Skin epidermis (tissue), 12 donors: ENCODE data around the gene LUC7L.
"Not testable (repeated sequence)": the region's sequence is repeated elsewhere in the genome, so short reads cannot be mapped to it uniquely, and the experiment has no call there.

Source experiments
- H3K27ac ChIP-seq, 21 experiments: fragments of 200-600 bp; sonication (generic) in 11 of 21; one replicate each; pipeline ENCODE4 v1.5.0; 2020; ENCODE audit warnings: mild to moderate bottlenecking in 3 of 21, inconsistent platforms in 2 of 21, moderate library complexity in 2 of 21
- H3K4me3 ChIP-seq, 7 experiments: fragments of 200-600 bp; sonication (generic) in 2 of 7; one replicate each; pipeline ENCODE4 v1.5.0; 2020; ENCODE audit warnings: inconsistent platforms in 2 of 7, mild to moderate bottlenecking in 2 of 7, moderate library complexity in 1 of 7

The LUC7L gene

GRCh38 chr16:234468-235305 is 5.4 kb upstream of the LUC7L start, which contains the start of gene FAM234A:
Gene FAM234A, plus strand, starts transcription at chr16:234821. Its CDS starts 19,593 bp downstream, at chr16:254414.
- H3K27ac ChIP-seq = peak within 1 kb of the TSS; percentile 72 to 100 (median 95)
- peak within 1 kb of the TSS; percentile 72 to 89 (median 74) for H3K4me3 ChIP-seq

DNA sequence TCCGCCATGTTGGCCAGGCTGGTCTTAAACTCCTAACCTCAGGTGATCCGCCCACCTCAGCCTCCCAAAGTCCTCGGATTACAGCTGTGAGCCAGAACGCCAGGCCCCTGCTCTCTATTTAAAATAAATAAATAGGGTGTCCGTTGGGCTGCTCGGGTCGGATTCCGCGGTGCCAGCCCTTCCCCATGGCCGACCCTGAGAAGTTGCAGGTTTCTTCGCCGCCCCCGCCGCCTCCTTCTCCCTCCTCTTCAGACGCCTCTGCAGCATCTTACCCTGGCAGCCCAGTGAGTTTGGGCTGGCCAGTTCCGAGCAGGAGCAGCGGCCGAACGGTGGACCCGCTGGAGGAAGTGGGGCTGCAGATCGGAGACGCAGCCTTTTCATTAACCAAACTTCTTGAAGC is 1.7 kb upstream of the LUC7L start:
- Histone ChIP-seq H3K27ac (no peak overlapping the region), H3K4me3 (no peak overlapping the region)

DNA sequence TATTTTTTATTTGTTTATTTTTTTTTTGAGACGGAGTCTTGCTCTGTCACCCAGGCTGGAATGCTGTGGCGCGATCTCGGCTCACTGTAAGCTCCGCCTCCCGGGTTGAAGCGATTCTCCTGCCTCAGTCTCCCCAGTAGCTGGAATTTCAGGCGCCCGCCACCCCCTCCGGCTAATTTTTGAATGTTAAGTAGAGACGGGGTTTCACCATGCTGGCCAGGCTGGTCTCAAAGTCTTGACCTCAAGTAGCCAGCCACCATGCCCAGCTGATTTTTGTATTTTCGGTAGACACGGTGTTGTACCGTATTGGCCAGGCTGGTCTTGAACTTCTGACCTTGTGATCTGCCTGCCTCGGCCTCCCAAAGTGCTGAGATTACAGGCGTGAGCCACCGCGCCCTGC is 1.1 kb upstream of the LUC7L start:
- H3K4me3 ChIP-seq = not testable (repeated sequence)

GRCh38 chr16:229731-230281 is 557 bp upstream of the LUC7L start:
- peak overlapping the region; percentile 61 to 89 (median 76) for H3K4me3 ChIP-seq
- peak overlapping the region in 10 of 21 experiments; percentile 90 to 99 (median 96) for H3K27ac ChIP-seq

More for the DNA sequence above, 1.1 kb upstream of the LUC7L start:
- H3K27ac ChIP-seq = not testable (repeated sequence)

DNA sequence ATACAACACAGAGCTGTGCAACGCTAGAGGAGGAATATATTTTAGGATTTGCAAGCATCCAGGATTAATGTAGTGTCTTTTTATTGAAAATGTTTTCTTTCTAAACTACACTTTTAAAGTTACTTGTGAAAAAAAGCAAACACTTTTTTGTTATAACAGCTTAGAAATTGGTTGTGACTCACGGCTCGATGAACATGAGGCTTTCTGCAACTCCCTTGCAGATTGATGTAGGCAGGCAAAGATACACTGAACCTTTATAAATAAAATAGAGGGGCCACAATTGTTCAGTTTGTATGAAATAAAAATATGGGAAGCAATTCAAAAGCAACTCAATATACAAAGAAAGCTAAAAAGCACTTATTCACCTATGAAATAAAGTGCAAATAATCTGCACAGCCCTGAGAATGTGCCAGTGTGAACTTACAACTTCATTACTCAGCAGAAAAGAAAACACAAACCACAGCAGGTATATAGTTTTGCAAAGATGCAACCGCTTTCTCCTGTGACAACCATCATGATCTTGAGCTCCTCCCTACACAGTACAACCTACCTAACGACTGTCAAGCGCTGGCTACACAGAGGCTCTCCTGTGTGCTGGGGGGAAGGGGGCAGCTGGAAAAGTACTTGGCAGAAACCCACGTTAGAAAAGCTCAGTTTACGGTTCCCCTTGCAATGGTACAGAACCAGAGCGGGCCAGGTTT is 948 bp downstream of the LUC7L start:
- Histone ChIP-seq H3K27ac (peak overlapping the region in 20 of 21 experiments; percentile 90 to 99 (median 97)), H3K4me3 (peak overlapping the region; percentile 61 to 89 (median 76))

DNA sequence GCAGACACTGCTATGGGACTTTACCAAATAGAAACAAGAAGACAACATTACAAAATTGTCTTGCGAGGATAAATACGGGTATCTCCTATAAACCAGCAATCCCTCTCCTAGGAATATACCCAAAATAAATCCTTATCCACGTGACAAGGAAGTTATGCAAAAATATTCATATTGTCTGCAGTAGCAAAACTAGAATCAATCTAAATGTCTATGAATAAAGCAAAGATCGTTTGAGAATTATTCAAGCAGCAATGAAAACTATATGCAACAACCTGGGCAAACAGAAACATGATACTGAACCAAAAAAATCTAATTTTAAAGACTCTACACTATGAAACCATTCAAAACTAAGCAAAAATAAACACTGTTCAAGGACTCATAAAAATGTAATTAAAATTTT is 9.2 kb downstream of the LUC7L start:
- Histone ChIP-seq H3K4me3 (no peak overlapping the region), H3K27ac (no peak overlapping the region)

GRCh38 chr16:212999-213398 is 16.2 kb downstream of the LUC7L start:
- Histone ChIP-seq H3K4me3 (no peak overlapping the region), H3K27ac (no peak overlapping the region)

GRCh38 chr16:211631-212180 is 17.5 kb downstream of the LUC7L start:
- H3K4me3 ChIP-seq, H3K27ac ChIP-seq: not testable (repeated sequence)

DNA sequence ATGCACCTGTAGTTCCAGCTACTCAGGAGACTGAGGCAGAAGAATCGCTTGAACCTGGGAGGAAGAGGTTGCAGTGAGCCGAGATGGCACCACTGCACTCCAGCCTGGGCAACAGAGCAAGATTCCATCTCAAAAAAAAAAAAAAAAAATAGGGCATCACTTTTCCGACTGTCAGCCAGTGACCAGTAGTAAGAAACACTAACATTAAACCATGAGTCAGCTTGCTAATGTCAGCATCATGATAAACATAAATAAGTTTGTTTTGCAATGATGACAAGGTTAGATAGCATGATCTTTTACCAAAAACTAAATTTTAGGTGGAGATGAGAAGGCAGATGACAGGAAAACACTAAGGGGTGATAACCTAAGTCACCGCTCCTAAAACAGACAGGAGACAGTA is 19.9 kb downstream of the LUC7L start:
- H3K27ac ChIP-seq, H3K4me3 ChIP-seq: not testable (repeated sequence)

GRCh38 chr16:204046-204445 is 25.2 kb downstream of the LUC7L start:
- H3K27ac ChIP-seq, H3K4me3 ChIP-seq: not testable (repeated sequence)

- no peak overlapping the region for H3K27ac ChIP-seq
- no peak overlapping the region for H3K4me3 ChIP-seq
These were observed 26.0 kb downstream of the LUC7L start for GRCh38 chr16:203246-203645.

GRCh38 chr16:200388-200787 is 28.9 kb downstream of the LUC7L start:
- H3K27ac ChIP-seq = no peak overlapping the region
- no peak overlapping the region for H3K4me3 ChIP-seq

GRCh38 chr16:194516-194915 is 34.7 kb downstream of the LUC7L start:
- no peak overlapping the region for H3K4me3 ChIP-seq

GRCh38 chr16:193441-193840 is 35.8 kb downstream of the LUC7L start:
- Histone ChIP-seq H3K4me3 (no peak overlapping the region), H3K27ac (no peak overlapping the region)

More at GRCh38 chr16:194516-194915, 34.7 kb downstream of the LUC7L start:
- no peak overlapping the region for H3K27ac ChIP-seq

DNA sequence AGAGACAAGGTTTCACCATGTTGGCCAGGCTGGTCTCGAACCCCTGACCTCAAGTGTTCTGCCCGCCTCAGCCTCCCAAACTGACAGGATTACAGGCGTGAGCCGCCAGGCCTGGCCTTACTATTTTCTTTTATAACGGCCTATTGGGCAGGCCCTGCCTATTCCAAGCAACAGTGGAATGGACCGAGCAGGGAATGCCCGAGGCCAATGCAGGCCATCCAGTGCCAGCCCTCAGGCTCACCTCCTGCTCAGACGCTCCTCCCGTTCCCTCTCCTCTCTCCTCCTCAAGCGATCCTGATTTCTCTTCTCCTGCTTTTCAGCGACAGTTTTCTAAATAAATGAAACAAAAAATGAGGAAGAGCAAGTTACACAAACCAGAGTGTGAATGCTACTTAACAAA is 36.6 kb downstream of the LUC7L start:
- no peak overlapping the region for H3K27ac ChIP-seq
- no peak overlapping the region for H3K4me3 ChIP-seq

DNA sequence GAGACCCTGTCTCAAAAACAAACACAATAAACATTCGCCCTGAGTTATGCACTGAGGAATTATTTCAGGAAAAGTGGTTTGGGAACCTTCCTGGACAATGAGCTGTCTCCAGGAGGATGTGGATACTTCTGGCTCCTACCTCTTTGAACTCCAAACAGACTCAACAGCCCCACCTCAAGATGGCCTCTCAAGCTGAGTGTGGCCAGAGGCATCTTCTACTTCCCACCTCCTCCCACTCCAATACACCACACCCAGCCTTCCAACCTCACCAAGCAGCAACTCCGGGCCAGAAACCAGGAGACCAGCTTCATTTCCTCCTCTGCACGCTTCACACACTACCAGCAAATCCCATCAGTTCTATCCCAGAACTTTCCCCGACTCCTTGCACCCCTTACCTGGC is 37.4 kb downstream of the LUC7L start:
- Histone ChIP-seq H3K4me3 (no peak overlapping the region), H3K27ac (no peak overlapping the region)

DNA sequence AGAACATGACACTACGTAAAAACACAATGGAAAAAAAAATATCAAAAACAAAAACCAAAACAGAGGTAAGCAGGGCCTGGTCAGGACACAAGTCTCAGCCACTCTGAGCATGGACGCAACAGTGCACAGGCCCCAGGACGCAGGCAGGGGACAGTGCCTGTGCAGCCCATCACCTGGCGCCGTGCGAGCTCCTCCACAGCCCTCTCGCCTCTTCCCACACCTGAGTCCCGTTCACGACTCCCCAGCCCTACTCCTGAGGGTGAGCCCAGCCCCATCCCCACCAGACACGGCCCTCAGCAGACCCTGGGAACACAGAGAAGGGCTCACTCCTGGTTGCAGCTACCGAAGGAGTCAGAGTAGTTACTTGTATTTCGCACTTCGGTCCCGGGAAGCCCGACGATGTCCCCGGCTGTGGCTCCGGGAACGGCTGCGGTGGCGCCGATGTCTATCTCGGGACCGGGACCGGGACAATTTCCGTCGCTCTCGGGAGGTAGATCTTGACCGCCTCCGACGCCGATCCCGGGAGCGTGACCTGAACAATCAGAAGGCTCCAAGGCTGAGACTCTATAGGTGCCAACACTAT is 39.6 kb downstream of the LUC7L start:
- Histone ChIP-seq H3K4me3 (no peak overlapping the region), H3K27ac (no peak overlapping the region)

GRCh38 chr16:188674-189073 is 40.6 kb downstream of the LUC7L start:
- Histone ChIP-seq H3K27ac (no peak overlapping the region), H3K4me3 (no peak overlapping the region)

DNA sequence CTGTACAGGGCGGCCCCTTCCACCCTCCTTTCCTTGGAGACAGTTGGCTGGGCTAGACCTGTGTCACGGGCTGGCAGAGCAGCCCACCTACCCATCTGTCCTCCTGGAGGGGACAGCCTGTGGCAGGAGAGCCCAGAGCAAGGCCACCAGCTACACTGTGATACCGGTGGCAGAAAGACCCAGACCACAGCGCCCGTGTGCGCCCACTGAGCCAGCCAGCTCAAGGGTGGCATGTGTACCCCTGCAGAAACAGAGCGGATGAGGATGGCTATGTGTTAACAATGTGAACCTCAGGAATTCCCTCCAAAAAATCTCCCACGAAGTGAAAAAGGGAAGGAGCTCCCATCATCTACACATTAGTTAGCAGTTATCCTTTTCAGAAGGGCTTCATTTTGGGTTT is 41.9 kb downstream of the LUC7L start:
- H3K4me3 ChIP-seq = no peak overlapping the region
- H3K27ac ChIP-seq = no peak overlapping the region

DNA sequence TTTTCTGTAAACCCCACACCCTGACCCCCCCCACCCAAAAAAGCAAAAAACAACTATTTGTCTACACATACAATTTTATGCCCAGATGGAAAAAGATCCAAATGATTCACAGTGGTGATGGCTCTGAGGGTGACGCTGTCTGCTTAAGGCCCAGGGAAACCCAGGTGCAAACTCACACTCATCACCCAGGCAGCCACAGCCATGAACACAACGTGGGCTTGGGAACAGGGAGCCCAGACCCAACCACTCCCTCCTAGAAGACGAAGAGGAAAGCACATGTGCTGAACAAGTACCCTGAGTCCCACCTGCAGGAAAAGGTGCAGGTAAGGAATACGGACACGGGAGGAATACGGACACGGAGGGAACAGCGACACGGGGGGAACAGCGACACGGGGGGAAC is 43.6 kb downstream of the LUC7L start:
- no peak overlapping the region for H3K27ac ChIP-seq
- H3K4me3 ChIP-seq = no peak overlapping the region
